Calu3 (cell line): ENCODE measurements around the gene TXNRD1. TPM values are rescaled to one million over a fixed set of nuclear protein-coding genes. Genes with fewer than 3 reads are reported as not detected.

ENCODE experiments used
- BruUV-seq: library from RNA; stranded (reverse); fragments of 400-500 nt; replicated peaks from 2 replicates; lab custom pipeline; 2021; lab: Mats Ljungman, UMichigan
- CTCF ChIA-PET: fragments of 300-600 bp; sonication (Branson Sonifier 250); formaldehyde crosslinking; loops from one replicate; lab custom pipeline; 2022; ENCODE audit warnings: antibody characterized with exemption; lab: Charles Lee
- DNase-seq: peaks from one replicate; pipeline ENCODE4 v3.0.0; 2022
- H3K27ac Mint-ChIP-seq: one replicate; pipeline ENCODE4 v1.8.0; 2022; ENCODE audit warnings: mixed read lengths; ENCODE audit not compliant: unreplicated experiment
- H3K27me3 Mint-ChIP-seq: one replicate; pipeline ENCODE4 v1.8.0; 2022; ENCODE audit warnings: mixed read lengths; ENCODE audit not compliant: unreplicated experiment
- H3K36me3 Mint-ChIP-seq: one replicate; pipeline ENCODE4 v1.8.0; 2022; ENCODE audit warnings: mild to moderate bottlenecking, moderate library complexity, mixed read lengths; ENCODE audit not compliant: insufficient read depth, unreplicated experiment
- H3K4me1 Mint-ChIP-seq: one replicate; pipeline ENCODE4 v1.8.0; 2022; ENCODE audit warnings: mild to moderate bottlenecking, low read depth, mixed read lengths; ENCODE audit not compliant: unreplicated experiment
- H3K4me3 Mint-ChIP-seq: one replicate; pipeline ENCODE4 v1.8.0; 2022; ENCODE audit warnings: mild to moderate bottlenecking, low read depth, moderate library complexity, mixed read lengths; ENCODE audit not compliant: unreplicated experiment
- H3K9me3 Mint-ChIP-seq: one replicate; pipeline ENCODE4 v1.8.0; 2022; ENCODE audit warnings: low read depth, mixed read lengths; ENCODE audit not compliant: unreplicated experiment
- CTCF ChIP-seq: fragments of 200-600 bp; IDR thresholded peaks from one replicate; pipeline ENCODE4 v1.8.0; 2022; ENCODE audit warnings: antibody characterized with exemption; ENCODE audit not compliant: unreplicated experiment
- intact Hi-C: fragments of 100-400 bp; cut with micrococcal nuclease; formaldehyde crosslinking; loops from one replicate; pipeline ENCODE4 v1.10.0; 2022; ENCODE audit not compliant: unreplicated experiment
- total RNA-seq: library from RNA; stranded (reverse); gene quantifications from 2 replicates; pipeline ENCODE4 v1.2.3, GENCODE V29; 2022

The TXNRD1 gene
- total RNA-seq, 1 experiment from 2014 or later, result 262 TPM

GRCh38 chr12:104352106-104352713 is 136.6 kb downstream of the TXNRD1 start:
- intact Hi-C loops, result no loop called here
- Mint-ChIP-seq H3K4me3 (no peak overlapping the region), H3K27me3 (no peaks in the 10 kb centered on the region), H3K36me3 (peaks cover 84% of the 10 kb centered on the region), H3K9me3 (no peaks in the 10 kb centered on the region), H3K4me1 (peaks cover 9% of the 10 kb centered on the region), H3K27ac (no peak overlapping the region)
- no TSS peak for BruUV-seq
- no peak for DNase-seq
- CTCF ChIA-PET, result no interaction called here
- no peak for TF ChIP-seq CTCF

GRCh38 chr12:104353012-104353981 is 137.7 kb downstream of the TXNRD1 start:
- no peaks in the 10 kb centered on the region for H3K9me3 Mint-ChIP-seq
- intact Hi-C loops, result no loop called here
- H3K27me3 Mint-ChIP-seq, result no peaks in the 10 kb centered on the region
- H3K4me1 Mint-ChIP-seq, result peaks cover 9% of the 10 kb centered on the region
- no peak for TF ChIP-seq CTCF
- H3K36me3 Mint-ChIP-seq, result peaks cover 77% of the 10 kb centered on the region
- peak overlapping the region; percentile 76 for H3K27ac Mint-ChIP-seq
- no peak overlapping the region for H3K4me3 Mint-ChIP-seq
- no TSS peak for BruUV-seq
- CTCF ChIA-PET, result no interaction called here
- no peak for DNase-seq

- CTCF ChIA-PET, result no interaction called here
- no peak for DNase-seq
- no TSS peak for BruUV-seq
- intact Hi-C loops, result no loop called here
- Mint-ChIP-seq H3K4me1 (peaks cover 9% of the 10 kb centered on the region), H3K4me3 (no peak overlapping the region), H3K9me3 (no peaks in the 10 kb centered on the region), H3K27me3 (no peaks in the 10 kb centered on the region), H3K36me3 (peaks cover 78% of the 10 kb centered on the region), H3K27ac (no peak overlapping the region)
- TF ChIP-seq CTCF, result no peak
These were observed 138.7 kb downstream of the TXNRD1 start for GRCh38 chr12:104354167-104354867.

GRCh38 chr12:104354868-104355570 is 139.4 kb downstream of the TXNRD1 start:
- BruUV-seq, result no TSS peak
- CTCF ChIA-PET, result no interaction called here
- Mint-ChIP-seq H3K36me3 (peaks cover 77% of the 10 kb centered on the region), H3K27me3 (no peaks in the 10 kb centered on the region), H3K27ac (peak overlapping the region; percentile 7), H3K4me1 (peaks cover 9% of the 10 kb centered on the region), H3K9me3 (no peaks in the 10 kb centered on the region), H3K4me3 (no peak overlapping the region)
- no peak for DNase-seq
- intact Hi-C loops, result no loop called here
- TF ChIP-seq CTCF, result no peak
